HG02623 (cell line): ENCODE measurements around the gene SLC2A9.
"Not testable (repeated sequence)": the region's sequence is repeated elsewhere in the genome, so short reads cannot be mapped to it uniquely, and the experiment has no call there.

ENCODE experiments used
- ATAC-seq: cut with Tn5 transposase; IDR thresholded peaks from one replicate; pipeline ENCODE4 v1.9.1; 2021; ENCODE audit warnings: moderate library complexity; ENCODE audit not compliant: unreplicated experiment

The SLC2A9 gene

DNA sequence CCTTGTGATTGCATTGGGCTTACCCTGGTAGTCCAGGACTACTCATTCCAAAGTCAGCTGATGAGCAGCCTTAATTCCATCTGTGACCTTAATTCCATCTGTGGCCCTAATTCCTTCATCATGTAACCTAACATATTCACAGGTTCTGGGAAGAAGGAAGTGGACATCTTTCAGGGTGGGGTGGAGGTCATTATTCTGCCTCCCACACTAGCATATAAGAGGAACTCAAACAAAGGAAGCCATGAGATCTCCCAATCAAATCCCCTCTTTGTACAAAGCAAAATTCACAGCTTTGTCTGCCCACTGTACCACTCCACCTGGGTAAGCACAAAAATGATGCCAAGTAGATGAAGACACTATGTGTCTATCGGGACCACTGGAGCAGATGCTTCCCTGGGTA lies 87.3 kb downstream of the SLC2A9 start:
- no peak for ATAC-seq

DNA sequence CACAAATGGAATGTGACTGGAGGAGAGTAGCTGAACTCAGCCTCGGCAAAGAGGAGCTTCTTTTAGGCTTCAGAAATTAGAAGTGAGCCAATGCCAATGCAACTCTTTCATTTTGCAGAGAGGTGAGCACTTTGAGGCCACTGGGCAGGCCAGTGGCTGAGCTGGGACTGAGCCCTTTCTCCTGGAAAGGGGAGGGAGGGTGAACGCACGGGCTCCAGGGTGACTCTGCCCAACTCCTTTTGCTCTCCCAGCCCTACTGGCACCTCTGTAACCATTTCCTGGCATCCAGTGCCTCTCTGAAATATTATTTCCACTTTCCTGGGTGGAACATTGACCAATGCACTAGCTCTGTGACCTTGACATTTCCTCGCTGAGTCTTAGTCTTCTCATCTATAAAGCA lies 88.1 kb downstream of the SLC2A9 start:
- ATAC-seq: no peak

DNA sequence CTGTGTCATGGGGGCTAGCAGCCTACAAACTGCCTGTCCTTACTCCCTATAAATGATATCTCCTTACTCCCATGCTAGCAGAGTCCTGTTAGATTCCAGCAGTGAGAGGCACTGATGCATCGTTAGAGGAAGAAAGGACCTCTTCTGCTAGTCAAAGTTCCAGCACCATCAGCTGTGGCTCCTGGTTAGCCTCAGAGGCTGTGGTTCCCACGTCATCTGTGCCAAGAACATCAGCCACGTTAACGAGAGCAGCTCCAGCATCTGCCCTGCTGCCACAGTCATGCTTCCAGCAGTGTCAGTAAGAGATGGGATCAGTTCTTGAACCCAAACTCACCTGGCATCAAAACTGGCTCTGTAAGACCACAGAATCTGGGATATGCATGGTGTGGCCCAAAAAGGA lies 88.5 kb downstream of the SLC2A9 start:
- no peak for ATAC-seq

DNA sequence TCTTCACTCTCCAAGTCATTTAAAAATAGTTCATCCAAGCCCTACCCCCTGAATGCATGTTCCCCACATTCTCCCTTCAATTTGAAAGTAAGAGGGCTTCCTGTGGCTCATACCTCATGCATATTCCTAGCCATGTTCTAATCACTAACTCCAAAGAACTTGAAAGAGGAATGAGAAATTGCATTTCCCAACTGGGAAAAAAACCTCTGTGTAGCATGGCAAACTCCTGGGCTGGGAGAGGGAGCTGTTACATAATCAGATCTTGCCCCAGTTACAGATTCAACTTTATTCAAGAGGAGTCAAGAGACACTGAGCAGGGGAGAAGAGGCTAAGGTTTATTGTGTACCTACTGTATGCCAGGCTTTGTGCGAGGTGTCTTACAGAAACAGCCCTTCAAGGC lies 90.2 kb downstream of the SLC2A9 start:
- ATAC-seq: no peak

DNA sequence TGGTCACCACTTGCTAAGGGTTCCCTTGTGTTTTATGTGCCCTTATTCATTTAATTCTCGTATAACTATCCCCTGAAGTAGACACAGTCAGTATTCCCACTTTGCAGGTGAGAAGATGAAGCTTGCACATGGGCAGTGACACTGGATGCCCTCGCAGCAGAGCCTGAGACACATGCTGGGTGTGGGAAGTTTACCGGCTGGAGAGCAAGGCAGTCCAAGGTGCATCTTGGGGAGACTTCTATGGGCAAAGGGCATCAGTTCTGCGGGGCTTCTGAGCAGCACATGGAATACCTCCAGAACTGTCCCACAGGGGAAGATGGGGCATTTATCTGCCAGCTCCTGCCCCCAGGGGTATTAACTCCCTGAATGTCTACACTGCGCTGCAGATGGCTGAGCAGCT lies 92.2 kb downstream of the SLC2A9 start:
- no peak for ATAC-seq

DNA sequence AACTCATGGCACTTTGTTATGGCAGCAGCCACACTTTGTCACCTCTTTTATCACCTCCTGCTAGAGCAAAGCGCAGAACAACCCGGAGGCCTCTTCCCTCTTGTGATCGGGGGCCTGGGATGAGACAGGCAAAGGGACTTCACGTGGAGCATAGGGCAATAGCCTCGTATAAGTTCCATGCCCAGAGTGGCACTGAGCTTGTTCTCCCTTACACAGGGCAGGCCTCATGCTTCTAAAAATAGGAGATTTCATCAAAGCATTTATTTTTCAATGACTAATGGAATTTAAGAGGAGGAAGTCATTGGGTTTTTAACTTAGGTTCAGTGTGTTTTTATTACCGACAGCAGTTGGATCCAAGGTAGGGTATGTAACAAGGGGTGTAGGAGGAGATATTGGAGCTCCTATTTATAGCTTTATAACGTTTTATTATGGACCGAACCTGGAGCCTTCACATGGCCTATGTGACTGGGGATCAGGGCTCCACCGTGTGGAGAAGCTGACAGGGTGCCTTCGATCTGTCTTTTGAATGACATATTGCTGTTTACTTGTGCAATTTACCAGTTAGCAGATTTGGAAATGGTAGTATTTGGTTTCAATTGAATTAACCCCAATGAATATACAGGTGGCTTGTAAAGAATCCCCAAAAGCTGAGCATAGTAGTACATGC lies 93.8 kb downstream of the SLC2A9 start:
- no peak for ATAC-seq

DNA sequence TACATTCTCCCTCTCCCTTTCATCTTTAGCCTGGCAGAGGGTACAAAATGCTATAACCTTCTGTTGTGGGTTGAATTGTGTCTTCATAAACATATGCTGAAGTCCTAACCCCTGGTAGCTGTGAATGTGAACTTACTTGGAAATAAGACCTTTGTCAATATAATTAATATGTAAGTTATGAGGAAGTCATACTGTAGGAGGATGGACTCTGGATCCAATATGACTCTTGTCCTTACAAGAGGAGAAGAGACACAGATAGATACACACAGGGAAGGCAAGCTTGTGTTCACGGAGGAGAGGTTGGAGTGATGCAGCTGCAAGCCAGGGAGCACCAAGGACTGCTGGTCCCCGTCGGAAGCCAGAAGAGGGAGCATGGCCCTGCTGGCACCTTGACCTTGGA lies 94.7 kb downstream of the SLC2A9 start:
- ATAC-seq: no peak

DNA sequence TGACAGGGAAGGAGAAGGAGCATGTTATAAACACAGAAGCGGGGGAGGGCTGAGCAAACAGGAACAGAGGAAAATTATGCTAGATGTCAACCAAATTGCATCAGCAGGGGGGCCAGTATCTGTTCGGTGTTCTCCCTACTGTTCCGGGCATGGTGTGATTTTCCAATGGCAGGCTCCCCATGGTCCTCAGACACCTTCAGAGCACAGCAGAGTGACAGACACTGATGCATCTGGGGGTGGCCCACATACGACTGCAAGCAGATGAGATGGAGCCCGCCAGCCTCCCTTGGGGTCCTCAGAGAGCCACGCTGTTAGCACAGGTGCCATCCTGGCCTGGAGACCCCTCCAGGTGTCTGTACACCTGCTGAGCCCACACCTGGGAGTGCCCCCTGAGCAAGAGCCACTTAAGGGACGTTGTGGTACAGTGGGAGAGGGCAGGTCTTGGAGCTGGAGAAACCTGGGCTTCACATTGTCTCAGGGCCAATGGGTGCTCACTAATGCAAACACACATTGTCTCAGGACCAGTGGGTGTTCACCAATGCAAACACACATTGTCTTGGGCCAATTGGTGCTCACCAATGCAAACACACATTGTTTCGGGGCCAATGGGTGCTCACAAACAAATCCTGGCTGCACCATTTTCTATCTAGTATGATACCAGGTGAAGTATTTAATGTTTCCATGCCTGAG lies 95.4 kb downstream of the SLC2A9 start:
- ATAC-seq: no peak

DNA sequence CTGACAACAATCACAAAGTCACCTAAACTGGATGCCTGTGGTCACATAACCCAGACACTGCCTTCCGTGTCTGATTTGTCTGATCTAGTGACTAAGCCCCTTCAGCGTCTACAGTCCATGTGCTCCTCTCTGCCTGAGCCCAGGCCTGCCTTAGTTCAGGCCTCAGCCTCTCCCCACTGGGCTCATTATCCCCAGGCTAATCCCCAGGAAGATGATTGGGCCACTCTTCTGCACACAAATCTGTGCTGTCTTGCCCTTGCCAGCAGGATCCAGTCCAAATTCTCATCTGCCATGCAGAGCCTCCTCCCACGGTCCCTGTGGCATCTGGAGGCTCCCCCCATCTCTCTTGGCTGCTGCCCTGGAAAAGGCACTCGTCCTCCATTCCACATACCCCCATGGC lies 96.5 kb downstream of the SLC2A9 start:
- no peak for ATAC-seq

DNA sequence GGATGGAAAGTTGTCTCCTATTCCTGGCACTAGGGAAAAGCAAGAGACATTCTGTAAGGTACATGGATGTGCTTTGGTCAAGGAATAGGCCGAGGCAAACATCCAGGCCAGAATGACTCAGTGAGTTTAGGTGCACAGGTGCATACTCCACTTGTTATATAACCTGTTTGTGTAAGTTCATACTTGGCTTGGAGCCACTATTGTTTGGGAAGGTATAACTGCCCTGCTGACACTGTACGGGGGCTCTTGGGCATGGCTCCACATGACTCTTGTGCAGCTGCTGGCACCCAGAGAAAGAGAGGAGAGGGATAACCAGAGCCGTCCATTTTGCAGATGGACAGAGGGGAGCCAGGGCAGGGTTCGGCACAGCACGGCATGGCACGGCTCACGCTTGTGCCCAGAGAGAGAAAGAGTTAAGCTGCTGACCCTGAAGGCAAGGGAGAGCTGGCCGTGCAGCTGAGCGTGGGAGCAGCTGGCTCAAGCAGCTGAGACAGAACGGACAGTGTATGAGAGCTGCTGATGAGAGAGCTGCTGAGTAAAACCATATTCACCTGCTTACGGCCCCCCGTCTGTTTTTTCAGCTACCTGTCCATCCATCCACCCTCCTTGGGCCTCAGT lies 98.0 kb downstream of the SLC2A9 start:
- no peak for ATAC-seq

DNA sequence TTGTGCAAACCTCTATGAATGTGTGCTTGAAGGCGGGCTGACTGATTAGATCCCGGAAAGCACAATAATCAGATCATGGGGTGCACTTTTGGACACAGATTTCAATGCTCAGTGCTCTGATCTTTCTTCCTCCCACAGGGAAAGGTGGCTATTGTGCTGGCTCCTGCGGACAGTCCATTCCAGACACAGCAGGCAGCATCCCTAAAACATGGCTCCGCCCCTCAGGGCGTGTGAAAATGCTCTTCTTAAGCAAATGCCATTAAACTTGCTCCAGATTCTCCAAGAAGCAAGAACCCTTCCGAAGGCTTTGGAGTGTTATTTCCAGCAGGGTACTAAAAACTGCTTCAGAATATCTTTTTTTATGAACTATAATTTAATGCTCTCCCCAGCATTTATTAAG lies 100.0 kb downstream of the SLC2A9 start:
- no peak for ATAC-seq

DNA sequence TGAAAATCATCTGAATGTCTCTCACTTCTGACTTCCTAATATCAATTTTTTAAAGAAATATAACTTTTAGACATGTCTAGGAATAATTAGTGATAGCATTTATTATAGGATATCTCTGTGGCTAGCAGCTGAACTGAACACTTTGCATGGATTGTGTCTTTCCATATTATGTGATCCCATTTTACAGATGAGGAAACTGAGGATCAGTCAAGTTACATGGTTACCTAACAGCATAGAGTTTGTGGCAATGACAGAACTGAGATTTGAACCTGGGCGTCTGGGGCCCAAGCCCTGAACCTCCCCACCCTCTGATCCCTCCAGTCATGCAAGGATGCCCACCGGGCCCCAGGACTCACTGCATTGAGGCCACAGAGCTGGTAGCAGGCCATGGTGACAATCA lies 101.3 kb downstream of the SLC2A9 start:
- no peak for ATAC-seq

DNA sequence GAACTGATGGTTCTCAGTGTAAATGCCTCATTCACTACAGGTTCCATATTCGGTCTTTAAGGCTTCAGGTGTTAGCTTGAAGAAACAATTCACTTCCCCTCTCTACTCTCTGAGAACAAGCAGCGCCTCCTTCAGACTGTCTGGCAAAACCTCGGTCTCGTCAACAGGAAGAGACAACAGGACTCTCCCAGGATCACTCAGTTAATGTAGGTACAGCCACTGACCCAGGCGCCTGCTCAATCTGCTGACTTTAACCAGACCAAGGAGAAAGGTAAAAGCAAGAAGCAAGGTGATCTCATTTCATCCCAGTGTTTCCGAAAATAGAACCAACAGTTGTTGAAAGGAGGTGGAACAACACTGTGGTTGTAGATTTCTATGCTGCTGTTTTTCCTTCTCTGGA lies 102.2 kb downstream of the SLC2A9 start:
- ATAC-seq: no peak

DNA sequence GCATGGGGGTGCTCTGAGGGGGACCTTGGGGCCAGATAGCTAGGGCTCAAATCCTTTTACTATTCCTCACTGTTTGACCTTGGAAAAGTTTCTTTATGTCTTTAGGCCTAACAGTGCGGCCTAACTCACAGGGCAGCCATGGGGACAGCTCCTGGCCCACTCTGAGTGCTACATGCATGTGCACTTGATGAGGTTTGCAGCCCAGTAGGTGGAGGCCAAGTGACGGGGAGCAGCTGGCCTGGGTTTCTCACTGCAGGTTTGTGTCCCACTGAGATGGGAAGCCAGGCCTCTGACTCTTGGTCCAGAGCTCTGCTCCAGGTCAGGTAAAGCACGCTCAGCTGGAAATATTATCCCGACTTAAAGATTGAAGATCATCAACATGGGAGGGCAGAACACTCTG lies 102.8 kb downstream of the SLC2A9 start:
- no peak for ATAC-seq

DNA sequence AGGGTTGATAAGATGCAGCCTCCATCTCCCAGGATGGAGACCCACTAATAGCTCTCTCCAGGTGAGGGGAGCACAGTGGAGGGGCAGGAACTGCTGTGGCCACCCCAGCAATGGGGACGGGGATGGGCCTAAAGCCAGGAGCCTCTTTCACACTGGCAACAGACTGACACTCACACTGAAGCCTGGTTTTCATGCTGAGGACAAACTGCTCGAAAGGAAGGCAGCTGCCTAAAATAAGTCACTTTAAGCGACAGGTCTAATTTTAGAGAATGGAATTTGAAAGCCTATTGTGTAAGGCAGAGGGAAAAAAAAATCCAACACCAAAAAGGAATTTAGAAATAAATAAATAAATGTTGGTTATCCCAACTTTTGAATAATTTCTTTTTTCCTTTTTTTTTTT lies 104.4 kb downstream of the SLC2A9 start:
- ATAC-seq: no peak

DNA sequence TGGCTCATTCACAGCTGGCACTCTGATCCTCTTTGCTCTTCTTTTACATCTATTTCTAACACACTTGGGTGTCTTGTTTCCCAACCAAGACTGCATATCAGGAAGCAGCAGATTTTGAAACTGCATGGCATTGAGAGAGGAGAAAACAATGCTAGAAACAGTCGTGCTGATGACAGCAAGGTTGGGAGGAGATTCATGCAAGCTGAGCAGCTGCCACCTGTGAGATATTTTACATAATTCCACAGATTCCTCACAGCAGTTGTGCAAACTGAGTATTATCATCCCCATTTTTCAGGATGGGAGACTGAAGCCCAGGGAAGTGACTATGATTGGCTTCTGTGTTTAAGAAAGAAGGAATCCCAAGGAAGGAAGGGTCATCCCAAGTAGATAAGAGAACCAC lies 105.0 kb downstream of the SLC2A9 start:
- ATAC-seq: no peak

DNA sequence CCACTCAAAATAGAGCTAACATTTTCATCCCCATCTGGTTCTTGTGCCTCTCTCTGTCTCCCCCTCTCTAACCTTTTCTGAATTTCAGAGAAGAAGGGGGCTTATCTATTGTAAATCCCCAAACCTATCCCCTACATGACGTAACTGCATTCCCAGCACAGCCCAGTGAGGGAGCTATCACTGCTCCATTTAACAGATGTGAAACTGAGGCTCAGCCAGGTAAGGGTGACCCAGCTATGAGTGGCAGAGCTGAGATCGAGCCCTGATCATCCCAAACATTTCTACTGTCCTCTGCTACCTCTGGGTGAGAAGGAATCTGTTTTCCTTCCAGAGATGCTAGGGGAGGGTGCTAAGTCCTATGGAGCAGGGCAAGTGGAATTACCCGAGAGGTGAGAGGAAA lies 107.5 kb downstream of the SLC2A9 start:
- no peak for ATAC-seq

DNA sequence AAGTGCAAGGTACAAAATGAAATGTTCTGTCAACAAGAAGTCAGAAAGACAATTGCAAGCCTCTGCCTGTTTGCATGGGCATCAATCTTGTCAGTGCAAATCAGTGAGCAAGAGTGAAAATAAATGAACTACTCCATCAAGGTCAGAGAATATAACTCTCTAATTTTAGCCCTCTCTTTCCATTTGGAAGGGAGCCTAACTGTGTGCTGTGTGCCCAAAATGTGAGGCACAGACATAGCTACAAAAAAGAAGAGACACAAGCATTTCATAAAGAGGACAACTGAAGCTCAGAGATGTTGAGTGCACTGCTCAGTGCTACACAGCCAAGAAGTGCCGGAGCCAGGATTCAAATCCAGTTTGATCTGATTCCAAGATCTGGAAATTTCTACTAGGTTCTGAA lies 114.3 kb downstream of the SLC2A9 start:
- no peak for ATAC-seq

DNA sequence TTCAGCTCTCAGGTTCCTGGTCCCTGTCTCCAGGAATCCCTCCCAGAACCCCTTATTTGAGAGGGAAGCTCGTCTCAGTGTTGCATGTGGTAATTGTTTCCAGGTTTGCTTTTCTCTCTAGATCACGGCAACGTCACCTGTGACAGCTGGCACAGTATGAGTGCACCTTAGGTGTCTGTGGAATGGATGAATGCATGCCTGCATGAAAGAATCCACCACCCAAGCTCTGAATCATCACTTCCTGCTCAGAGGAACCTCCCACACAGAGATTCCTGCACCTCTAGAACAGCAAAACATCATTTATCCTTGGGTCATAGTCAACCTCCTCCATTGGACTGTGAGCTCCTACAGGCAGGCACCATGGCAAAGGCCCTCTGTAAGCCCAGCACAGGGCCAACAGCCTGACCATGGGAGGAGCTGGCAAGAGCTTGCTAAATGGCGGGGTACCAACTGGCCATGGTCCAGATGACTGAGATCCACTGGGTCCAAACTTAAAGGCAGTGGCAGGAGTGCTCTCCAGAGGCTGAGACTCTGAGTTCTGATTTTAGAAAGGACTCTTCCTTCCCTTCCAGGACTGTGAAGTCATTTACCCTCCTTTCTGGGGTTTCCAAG lies 116.2 kb downstream of the SLC2A9 start:
- no peak for ATAC-seq

DNA sequence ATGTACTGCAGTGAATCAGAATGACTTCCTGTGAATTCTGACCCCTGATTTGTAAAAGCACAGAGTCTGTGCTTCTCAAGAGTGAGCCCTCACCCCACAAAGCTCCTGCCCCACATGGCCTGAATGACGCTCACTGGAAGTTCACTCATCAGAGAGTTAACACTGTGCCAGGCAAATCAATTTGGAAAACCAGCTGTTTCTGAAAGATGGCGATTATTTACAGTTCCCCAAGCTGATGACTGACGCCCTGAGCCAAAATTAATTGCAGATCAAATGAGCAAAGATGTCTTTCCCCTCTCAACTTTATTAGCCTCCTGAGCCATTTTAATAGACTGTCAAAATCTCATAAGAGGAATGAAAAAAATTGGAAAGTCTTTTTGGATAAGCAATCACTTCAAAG lies 118.0 kb downstream of the SLC2A9 start:
- no peak for ATAC-seq

DNA sequence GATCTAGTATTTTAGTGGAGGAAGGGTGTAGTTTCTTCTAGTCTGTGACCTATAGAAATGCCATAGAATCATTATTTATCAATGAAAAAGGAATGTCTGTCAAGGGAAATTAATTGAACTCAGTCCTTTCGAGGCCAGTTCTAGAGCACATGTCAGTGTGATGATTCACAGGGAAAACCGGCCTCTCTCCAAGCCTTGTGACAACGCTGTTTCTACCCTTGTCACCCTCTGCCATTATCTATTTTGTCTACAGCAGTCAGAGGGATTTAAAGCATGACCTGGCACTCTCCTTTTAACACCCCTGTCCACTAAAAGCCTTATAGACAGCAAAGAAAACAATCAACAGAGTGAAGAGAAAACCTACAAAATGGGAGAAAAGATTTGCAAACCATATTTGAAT lies 120.0 kb downstream of the SLC2A9 start:
- no peak for ATAC-seq

DNA sequence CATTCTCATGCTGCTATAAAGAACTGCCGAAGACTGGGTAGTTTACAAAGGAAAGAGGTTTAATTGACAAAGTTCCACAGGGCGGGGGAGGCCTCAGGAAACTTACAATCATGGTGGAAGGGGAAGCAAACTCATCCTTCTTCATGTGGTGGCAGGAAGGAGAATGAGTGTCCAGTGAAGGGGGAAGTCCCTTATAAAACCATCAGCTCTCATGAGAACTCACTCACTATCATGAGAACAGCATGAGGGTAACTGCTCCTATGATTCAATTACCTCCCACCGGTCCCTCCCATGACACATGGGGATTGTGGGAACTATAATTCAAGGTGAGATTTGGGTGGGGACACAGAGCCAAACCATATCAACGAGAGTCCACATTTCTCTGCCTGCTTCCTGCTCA lies 120.7 kb downstream of the SLC2A9 start:
- ATAC-seq: not testable (repeated sequence)
